ENCODE measurements around the gene ISLR. TPM values are rescaled to one million over a fixed set of nuclear protein-coding genes. Genes with fewer than 3 reads are reported as not detected.

ISLR gene
- total and polyA plus RNA-seq, 2 experiments from 2014 or later, result 0.55 TPM; not detected in 1

DNA sequence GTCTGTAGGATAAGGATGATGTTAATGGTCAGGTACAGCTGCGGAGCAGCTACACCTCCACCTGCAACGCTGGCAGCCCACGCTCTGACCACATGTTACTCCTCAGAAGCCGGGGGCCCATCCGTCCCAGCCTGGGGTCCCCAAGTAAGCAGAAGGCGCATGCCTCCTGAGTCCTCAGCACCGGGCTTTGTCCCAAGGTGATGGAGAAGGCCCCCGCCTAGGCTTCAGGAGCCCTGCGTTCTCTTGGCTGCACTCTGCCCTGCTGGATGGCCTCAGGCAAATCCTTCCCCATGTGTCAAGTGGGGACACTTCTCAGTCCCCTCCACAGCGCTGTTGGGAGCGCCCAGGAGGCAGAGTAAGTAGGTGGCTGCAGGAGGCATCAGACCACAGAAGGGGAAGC is 14.7 kb downstream of the ISLR start (continued):
- TF ChIP-seq CREB1 (CRISPR knock-in tag; IDR thresholded peaks at IDR 0.05; ENCODE audit: low read depth), result no peak
- TF ChIP-seq, protein P1, sequence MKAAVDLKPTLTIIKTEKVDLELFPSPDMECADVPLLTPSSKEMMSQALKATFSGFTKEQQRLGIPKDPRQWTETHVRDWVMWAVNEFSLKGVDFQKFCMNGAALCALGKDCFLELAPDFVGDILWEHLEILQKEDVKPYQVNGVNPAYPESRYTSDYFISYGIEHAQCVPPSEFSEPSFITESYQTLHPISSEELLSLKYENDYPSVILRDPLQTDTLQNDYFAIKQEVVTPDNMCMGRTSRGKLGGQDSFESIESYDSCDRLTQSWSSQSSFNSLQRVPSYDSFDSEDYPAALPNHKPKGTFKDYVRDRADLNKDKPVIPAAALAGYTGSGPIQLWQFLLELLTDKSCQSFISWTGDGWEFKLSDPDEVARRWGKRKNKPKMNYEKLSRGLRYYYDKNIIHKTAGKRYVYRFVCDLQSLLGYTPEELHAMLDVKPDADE (IDR thresholded peaks at IDR 0.05), result no peak
- no peak for TF ChIP-seq ZNF331 (CRISPR knock-in tag; IDR thresholded peaks at IDR 0.05; ENCODE audit: low read depth)
- no peak for TF ChIP-seq EZH2phosphoT487 (IDR thresholded peaks at IDR 0.05; ENCODE audit: unreplicated experiment)
- TF ChIP-seq JUNB (IDR thresholded peaks at IDR 0.05; ENCODE audit: unreplicated experiment), result no peak
- no peak for TF ChIP-seq EZH2 (IDR thresholded peaks at IDR 0.05; ENCODE audit: low read depth, unreplicated experiment)
- no peak for TF ChIP-seq POLR2AphosphoS5 (IDR thresholded peaks at IDR 0.05; ENCODE audit: low read depth)
- TF ChIP-seq, protein P2, sequence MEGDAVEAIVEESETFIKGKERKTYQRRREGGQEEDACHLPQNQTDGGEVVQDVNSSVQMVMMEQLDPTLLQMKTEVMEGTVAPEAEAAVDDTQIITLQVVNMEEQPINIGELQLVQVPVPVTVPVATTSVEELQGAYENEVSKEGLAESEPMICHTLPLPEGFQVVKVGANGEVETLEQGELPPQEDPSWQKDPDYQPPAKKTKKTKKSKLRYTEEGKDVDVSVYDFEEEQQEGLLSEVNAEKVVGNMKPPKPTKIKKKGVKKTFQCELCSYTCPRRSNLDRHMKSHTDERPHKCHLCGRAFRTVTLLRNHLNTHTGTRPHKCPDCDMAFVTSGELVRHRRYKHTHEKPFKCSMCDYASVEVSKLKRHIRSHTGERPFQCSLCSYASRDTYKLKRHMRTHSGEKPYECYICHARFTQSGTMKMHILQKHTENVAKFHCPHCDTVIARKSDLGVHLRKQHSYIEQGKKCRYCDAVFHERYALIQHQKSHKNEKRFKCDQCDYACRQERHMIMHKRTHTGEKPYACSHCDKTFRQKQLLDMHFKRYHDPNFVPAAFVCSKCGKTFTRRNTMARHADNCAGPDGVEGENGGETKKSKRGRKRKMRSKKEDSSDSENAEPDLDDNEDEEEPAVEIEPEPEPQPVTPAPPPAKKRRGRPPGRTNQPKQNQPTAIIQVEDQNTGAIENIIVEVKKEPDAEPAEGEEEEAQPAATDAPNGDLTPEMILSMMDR (conservative IDR thresholded peaks at IDR 0.05; ENCODE audit: low read depth in 2 of 2), result no peak

DNA sequence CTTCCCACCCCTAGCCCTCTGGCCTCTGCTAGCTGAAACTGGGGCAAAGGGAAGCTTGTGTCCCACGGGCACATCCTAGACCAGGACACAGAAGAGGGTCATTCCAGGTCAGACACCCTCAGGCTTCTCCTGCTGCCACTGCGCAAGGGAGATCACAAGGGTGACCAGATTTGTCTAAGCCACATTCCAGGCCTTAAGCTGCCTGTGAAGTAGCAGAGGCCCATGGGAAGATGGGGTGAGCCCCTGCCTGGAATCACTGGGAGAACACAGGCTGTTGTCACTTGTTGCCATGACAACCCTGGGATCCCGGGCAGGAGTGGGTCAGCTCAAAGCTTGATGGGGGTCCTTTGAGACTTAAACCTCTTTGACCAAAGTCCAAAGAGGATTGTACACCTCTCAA is 18.3 kb downstream of the ISLR start:
- H3K4me1 ChIP-seq (ENCODE audit: insufficient read depth), result no peaks in the 10 kb centered on the region
- Mint-ChIP-seq H3K36me3 (ENCODE audit: low read depth) (no peaks in the 10 kb centered on the region; the same call in 2 of the 3 replicates), H3K4me3 (no peak overlapping the region), H3K4me1 (peaks cover 4% of the 10 kb centered on the region; the same call in 2 of the 3 replicates), H3K27me3 (ENCODE audit: insufficient read depth, low read depth, poor library complexity) (peaks cover 15% of the 10 kb centered on the region), H3K9me3 (no peaks in the 10 kb centered on the region), H3K27ac (no peak overlapping the region)
- H3K27ac ChIP-seq (ENCODE audit: low read depth), result no peak overlapping the region
- ATAC-seq (no peak), DNase-seq (ENCODE audit: low spot score) (no peak)
- H3F3A ChIP-seq (replicated peaks; ENCODE audit: low read depth), result no peaks in the 10 kb centered on the region
- H3K36me3 ChIP-seq (ENCODE audit: insufficient read depth), result no peaks in the 10 kb centered on the region; the same call in 1 of the 2 replicates
- H2AFZ ChIP-seq, result no peak overlapping the region
- no peak for TF ChIP-seq EZH2phosphoT487 (IDR thresholded peaks at IDR 0.05; ENCODE audit: unreplicated experiment)
- no peak for TF ChIP-seq EZH2 (IDR thresholded peaks at IDR 0.05; ENCODE audit: low read depth, unreplicated experiment)
- no peak for TF ChIP-seq NANOG (IDR thresholded peaks at IDR 0.05; ENCODE audit: borderline replicate concordance)
- TF ChIP-seq, protein P1 (IDR thresholded peaks at IDR 0.05), result no peak
- TF ChIP-seq, protein P3, sequence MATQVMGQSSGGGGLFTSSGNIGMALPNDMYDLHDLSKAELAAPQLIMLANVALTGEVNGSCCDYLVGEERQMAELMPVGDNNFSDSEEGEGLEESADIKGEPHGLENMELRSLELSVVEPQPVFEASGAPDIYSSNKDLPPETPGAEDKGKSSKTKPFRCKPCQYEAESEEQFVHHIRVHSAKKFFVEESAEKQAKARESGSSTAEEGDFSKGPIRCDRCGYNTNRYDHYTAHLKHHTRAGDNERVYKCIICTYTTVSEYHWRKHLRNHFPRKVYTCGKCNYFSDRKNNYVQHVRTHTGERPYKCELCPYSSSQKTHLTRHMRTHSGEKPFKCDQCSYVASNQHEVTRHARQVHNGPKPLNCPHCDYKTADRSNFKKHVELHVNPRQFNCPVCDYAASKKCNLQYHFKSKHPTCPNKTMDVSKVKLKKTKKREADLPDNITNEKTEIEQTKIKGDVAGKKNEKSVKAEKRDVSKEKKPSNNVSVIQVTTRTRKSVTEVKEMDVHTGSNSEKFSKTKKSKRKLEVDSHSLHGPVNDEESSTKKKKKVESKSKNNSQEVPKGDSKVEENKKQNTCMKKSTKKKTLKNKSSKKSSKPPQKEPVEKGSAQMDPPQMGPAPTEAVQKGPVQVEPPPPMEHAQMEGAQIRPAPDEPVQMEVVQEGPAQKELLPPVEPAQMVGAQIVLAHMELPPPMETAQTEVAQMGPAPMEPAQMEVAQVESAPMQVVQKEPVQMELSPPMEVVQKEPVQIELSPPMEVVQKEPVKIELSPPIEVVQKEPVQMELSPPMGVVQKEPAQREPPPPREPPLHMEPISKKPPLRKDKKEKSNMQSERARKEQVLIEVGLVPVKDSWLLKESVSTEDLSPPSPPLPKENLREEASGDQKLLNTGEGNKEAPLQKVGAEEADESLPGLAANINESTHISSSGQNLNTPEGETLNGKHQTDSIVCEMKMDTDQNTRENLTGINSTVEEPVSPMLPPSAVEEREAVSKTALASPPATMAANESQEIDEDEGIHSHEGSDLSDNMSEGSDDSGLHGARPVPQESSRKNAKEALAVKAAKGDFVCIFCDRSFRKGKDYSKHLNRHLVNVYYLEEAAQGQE (IDR thresholded peaks at IDR 0.05; ENCODE audit: unreplicated experiment), result no peak
- no peak overlapping the region for H3K4me2 ChIP-seq
- H3K9me2 ChIP-seq (ENCODE audit: insufficient read depth), result no peaks in the 10 kb centered on the region
- H3K27me3 ChIP-seq (ENCODE audit: insufficient read depth), result no peaks in the 10 kb centered on the region
- H4K20me1 ChIP-seq (replicated peaks; ENCODE audit: insufficient read depth), result no peaks in the 10 kb centered on the region
- H3K79me2 ChIP-seq (replicated peaks; ENCODE audit: insufficient read depth), result no peaks in the 10 kb centered on the region
- H3K4me3 ChIP-seq, result no peak overlapping the region

Measured in GM23338 (cell line).